Activated T-cell treated with anti-CD3 and anti-CD28 coated beads, Interleukin-2, amount 50 U/mL, for 1 hour (primary cell): ENCODE measurements around the gene NECTIN3.

Experiments used
- DNase-seq: peaks from one replicate; pipeline ENCODE4 v3.0.0-alpha.2; 2020

The NECTIN3 gene

GRCh38 chr3:111087924-111088469, 16.4 kb downstream of the NECTIN3 start:
- DNase-seq, result no peak

DNA sequence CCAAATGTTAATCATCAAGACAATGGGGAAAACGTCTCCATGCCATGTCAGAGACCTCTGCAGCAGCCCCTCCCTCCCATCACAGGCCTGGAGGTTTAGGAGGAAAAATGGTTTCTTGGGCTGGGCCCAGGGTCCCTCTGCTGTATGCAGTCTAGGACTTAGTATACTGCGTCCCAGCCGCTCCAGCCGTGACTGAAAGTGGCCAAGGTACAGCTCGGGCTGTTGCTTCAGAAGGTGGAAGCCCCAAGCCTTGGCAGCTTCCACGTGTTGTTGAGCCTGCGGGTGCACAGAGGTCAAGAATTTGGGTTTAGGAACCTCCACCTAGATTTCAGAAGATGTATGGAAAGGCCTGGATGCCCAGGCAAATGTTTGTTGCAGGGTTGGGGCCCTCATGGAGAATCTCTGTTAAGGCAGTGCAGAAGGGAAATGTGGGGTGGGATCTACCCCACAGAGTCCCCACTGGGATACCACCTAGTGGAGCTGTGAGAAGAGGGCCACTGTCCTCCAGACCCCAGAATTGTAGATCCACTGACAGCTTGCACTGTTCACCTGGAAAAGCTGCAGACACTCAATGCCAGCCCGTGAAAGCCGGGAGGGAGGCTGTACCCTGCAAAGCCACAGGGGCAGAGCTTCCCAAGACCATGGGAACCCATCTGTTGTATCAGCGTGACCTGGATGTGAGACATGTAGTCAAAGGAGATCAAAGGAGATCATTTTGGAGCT, 25.0 kb downstream of the NECTIN3 start:
- DNase-seq, result no peak

DNA sequence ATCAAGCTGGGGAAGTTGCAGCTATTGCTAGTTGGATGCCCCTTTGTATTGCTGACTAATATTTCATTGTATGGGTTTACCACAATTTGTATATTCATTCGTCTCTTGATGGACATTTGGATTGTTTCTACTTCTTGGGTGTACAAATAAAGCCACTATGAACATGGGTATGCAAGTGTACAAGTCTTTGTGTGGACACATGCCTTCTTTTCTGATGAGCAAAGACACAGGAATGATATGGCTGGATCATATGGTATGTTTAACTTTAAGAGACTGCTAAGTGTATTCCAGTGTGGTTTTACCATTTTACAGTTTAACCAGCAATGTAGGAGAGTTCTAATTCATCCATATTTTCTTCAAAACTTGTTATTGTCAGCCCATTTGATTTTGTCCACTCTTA, 32.2 kb downstream of the NECTIN3 start:
- no peak for DNase-seq

DNA sequence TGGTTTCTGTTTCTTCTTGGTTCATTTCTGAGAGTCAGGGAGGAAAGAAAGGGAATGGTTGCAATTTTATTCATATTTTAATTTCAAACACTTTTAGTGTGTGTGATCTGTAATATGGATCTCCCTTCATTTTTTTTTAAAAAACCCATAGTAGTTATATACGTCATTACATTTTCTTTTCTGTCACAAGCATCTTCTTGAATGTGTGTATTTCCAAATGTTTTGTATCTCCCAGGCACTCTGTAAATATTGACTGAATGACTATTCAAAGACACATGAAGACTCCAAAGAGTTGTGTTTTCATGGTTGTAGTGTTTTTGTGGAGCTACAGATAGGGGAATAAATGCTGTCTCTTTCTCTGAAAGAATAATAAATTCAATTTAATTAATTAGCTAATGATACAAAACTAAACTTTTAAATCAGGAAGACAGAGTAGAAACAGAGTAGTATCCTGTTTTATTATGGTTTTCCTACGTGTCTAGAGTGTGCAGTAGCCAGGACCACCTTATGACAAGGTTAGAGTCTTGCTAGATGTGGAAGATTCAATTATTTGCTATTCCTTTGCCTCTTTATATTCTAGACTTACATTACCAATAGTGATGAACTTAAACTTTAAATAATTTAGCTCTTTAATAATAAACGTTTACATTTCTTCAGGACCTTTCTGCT, 35.5 kb downstream of the NECTIN3 start:
- no peak for DNase-seq

- DNase-seq, result no peak
Measured at GRCh38 chr3:111107662-111108035, 36.0 kb downstream of the NECTIN3 start.

GRCh38 chr3:111112913-111113312, 41.3 kb downstream of the NECTIN3 start:
- no peak for DNase-seq

GRCh38 chr3:111128884-111129283, 57.3 kb downstream of the NECTIN3 start:
- no peak for DNase-seq

GRCh38 chr3:111130827-111131226, 59.2 kb downstream of the NECTIN3 start:
- no peak for DNase-seq

GRCh38 chr3:111134302-111134701, 62.7 kb downstream of the NECTIN3 start:
- DNase-seq, result no peak

GRCh38 chr3:111151438-111151837, 79.8 kb downstream of the NECTIN3 start:
- DNase-seq, result no peak

GRCh38 chr3:111152496-111152895, 80.9 kb downstream of the NECTIN3 start:
- no peak for DNase-seq

DNA sequence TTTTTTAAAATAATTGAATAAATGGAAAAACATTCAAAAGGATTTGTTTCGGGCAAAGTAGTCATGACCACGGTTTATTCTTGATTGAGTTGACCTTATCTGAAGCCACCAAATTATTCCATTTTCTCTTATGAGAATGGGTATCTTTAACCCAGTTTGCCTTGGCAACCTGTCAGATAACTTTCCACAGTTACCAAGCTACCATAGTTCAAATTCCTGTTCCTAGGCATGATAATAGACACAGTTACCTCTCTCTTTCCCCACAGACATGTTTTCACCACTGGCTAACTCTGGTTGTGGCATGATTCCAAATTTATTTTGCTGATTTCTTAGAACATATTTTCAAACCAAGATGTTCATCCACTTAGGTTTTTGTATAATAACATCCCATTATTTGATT, 84.9 kb downstream of the NECTIN3 start:
- no peak for DNase-seq

- DNase-seq, result no peak
Measured at GRCh38 chr3:111159391-111159790, 87.8 kb downstream of the NECTIN3 start.

DNA sequence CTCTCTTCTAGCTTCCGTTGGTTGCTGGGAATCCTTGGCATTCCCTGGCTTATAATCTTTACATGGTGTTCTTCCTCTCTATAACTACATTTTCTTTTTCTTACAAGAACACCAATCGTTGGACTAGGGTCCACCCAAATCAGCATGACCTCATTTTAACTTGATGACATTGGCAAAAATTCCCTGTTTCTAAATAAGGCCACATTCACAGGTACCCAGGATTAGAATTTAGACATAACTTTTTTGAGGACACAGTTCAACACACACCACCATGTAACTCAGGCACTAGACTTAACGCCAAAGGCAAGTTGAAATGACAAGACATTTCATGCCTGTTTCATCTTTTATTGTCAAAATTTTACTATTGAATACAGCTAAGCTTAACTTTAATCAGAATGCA, 93.0 kb downstream of the NECTIN3 start:
- DNase-seq, result no peak

DNA sequence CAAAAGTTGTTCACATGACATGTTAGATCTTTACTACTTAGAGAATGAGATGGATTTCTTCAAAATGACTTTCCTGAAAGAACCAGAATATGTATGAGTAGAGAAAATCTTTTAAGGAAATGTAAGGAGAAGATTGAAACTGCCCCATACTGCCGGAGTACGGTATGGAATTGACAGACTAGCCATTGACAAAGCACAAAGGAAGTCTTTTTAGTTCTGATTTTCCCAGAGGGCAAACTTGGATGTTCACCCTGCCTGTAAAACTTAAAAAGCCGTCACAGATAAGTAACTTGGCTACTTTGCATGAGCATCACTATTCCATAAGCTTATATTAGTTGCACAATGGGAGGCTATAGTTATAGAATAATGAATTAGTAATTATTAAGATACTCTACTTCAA, 93.8 kb downstream of the NECTIN3 start:
- no peak for DNase-seq

GRCh38 chr3:111173328-111173900, 101.8 kb downstream of the NECTIN3 start:
- no peak for DNase-seq

GRCh38 chr3:111173906-111174305, 102.3 kb downstream of the NECTIN3 start:
- no peak for DNase-seq

DNA sequence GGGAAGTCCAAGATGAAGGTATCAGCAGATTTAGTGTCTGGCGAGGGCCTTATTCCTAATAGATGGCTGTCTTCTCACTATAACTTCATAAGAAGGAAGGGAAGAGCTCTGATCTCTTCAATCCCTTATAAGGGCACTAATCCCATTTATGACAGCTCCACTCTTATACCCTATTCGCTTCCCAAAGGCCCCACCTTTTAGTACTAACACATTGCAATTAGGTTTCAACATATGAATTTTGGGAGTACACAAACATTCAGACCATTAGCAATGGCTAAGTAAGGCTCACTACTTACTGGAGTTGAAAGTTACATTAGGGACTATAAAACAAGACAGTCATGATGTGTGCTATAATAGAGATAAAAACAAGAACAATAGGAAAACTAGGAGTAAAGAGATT, 118.9 kb downstream of the NECTIN3 start:
- DNase-seq, result no peak

DNA sequence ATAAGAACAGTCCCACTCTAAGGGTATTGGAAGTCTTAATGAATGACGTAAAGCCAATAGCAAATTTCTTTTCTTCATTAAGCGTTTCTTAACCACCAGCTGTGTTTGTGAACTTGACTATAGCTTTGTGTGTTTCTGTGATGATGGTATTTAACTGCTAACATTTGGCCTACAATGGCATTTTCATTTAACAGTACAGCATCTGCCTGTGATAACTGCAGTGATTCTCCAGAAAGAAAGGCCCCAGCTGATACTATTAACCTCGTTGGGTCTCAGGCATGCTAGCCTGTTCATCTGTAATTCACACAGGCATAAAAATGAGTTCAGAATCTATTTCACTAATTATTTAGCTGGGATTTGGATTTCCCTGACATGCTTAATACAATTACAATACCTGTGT, 121.9 kb downstream of the NECTIN3 start:
- DNase-seq, result no peak

DNA sequence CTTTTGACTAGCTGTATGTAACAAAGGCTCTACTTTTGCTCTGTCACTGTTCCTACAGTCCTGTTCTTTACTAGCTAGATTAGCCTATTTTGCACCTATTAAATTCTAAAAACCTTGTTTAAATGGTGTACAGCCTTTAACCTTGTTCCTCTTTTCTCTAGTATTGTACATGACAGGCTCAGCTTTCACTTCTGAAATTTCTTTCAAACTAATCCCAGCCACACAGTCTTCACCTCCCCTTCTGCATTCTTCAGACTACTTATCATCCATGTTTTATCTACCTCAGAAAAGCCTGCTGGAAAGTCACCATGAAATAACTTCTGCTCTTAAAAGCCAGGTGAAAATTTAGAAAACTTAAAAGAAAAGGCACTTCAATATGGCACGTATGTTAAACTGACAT, 122.4 kb downstream of the NECTIN3 start:
- no peak for DNase-seq

- no peak for DNase-seq
Measured at GRCh38 chr3:111197485-111197884, 125.9 kb downstream of the NECTIN3 start.

GRCh38 chr3:111200027-111200426, 128.4 kb downstream of the NECTIN3 start:
- no peak for DNase-seq

DNA sequence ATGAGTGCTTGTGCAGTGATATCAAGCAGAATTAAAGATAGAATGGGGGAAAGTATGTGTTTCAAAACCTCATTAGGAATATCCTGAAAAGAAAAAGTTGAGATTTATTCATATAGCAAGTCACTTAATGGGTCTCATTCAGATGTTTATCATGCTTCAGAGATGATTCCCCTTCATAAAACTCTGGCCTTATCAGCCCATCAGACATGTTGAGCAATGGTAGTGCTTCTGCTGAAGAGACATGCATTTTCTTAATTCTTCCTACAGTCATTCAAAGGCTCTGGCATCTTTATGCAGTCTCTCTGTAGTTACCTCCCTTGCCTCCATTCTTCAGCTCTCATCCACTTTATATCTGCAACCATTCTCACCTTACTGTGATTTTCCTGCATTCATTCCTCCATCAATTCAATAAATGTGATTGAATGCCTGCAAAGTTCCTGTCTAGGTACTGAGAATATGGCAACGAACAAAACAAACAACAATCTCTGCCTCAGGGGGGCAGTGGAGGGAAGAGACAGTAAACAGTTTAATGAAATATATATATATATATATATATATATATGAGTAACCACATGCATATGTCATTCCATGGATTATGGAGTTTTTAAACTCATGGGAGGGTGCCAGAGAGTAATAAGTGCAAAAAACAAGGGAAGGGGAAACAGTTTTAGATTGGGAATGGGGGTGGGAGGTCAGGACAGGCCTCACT, 138.5 kb downstream of the NECTIN3 start:
- no peak for DNase-seq
